Measurements from ENCODE around the gene DEAF1. TPM values are rescaled to one million over a fixed set of nuclear protein-coding genes. Genes with fewer than 3 reads are reported as not detected.

DEAF1 gene
- total and polyA plus RNA-seq, 9 of the 15 experiments (the other 6 are each of a cell fraction or from before 2014, with no cell fraction given), result 2.0 to 69.1 (median 26.8) TPM

DNA sequence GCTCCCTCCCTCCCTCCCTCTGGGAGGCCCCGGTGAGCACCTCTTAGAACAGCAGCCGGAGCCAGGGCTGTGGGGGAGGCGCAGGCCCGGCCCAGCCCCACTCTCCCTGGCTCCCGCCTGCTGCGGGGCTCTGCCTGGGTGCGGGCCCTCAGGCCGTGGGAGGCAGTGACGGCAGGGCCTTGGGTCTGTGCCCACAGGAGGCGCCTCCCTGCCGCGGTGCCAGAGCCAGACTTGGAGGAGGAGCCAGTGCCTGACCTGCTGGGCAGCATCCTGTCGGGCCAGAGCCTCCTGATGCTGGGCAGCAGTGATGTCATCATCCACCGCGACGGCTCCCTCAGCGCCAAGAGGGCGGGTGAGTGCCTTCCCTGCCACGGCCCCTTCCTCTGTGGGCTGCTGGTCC is 88.8 kb downstream of the DEAF1 start (continued):
- TF ChIP-seq, protein P1, sequence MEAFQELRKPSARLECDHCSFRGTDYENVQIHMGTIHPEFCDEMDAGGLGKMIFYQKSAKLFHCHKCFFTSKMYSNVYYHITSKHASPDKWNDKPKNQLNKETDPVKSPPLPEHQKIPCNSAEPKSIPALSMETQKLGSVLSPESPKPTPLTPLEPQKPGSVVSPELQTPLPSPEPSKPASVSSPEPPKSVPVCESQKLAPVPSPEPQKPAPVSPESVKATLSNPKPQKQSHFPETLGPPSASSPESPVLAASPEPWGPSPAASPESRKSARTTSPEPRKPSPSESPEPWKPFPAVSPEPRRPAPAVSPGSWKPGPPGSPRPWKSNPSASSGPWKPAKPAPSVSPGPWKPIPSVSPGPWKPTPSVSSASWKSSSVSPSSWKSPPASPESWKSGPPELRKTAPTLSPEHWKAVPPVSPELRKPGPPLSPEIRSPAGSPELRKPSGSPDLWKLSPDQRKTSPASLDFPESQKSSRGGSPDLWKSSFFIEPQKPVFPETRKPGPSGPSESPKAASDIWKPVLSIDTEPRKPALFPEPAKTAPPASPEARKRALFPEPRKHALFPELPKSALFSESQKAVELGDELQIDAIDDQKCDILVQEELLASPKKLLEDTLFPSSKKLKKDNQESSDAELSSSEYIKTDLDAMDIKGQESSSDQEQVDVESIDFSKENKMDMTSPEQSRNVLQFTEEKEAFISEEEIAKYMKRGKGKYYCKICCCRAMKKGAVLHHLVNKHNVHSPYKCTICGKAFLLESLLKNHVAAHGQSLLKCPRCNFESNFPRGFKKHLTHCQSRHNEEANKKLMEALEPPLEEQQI (IDR thresholded peaks at IDR 0.05), result no peak
- TF ChIP-seq NCOA4 (IDR thresholded peaks at IDR 0.05; ENCODE audit: partially characterized antibody) (no peak), MTA2 (IDR thresholded peaks at IDR 0.05; ENCODE audit: low read depth) (no peak), TFAP4 (CRISPR knock-in tag; IDR thresholded peaks at IDR 0.05; ENCODE audit: borderline replicate concordance) (no peak), EP400 (IDR thresholded peaks at IDR 0.05) (no peak), CREBBP (IDR thresholded peaks at IDR 0.05; ENCODE audit: low read depth, low read length) (no peak), ZNF77 (CRISPR knock-in tag; IDR thresholded peaks at IDR 0.05) (no peak)
- TF ChIP-seq, protein P2, sequence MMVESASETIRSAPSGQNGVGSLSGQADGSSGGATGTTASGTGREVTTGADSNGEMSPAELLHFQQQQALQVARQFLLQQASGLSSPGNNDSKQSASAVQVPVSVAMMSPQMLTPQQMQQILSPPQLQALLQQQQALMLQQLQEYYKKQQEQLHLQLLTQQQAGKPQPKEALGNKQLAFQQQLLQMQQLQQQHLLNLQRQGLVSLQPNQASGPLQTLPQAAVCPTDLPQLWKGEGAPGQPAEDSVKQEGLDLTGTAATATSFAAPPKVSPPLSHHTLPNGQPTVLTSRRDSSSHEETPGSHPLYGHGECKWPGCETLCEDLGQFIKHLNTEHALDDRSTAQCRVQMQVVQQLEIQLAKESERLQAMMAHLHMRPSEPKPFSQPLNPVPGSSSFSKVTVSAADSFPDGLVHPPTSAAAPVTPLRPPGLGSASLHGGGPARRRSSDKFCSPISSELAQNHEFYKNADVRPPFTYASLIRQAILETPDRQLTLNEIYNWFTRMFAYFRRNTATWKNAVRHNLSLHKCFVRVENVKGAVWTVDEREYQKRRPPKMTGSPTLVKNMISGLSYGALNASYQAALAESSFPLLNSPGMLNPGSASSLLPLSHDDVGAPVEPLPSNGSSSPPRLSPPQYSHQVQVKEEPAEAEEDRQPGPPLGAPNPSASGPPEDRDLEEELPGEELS (CRISPR knock-in tag; IDR thresholded peaks at IDR 0.05; ENCODE audit: borderline replicate concordance), result no peak
- TF ChIP-seq, protein P3, sequence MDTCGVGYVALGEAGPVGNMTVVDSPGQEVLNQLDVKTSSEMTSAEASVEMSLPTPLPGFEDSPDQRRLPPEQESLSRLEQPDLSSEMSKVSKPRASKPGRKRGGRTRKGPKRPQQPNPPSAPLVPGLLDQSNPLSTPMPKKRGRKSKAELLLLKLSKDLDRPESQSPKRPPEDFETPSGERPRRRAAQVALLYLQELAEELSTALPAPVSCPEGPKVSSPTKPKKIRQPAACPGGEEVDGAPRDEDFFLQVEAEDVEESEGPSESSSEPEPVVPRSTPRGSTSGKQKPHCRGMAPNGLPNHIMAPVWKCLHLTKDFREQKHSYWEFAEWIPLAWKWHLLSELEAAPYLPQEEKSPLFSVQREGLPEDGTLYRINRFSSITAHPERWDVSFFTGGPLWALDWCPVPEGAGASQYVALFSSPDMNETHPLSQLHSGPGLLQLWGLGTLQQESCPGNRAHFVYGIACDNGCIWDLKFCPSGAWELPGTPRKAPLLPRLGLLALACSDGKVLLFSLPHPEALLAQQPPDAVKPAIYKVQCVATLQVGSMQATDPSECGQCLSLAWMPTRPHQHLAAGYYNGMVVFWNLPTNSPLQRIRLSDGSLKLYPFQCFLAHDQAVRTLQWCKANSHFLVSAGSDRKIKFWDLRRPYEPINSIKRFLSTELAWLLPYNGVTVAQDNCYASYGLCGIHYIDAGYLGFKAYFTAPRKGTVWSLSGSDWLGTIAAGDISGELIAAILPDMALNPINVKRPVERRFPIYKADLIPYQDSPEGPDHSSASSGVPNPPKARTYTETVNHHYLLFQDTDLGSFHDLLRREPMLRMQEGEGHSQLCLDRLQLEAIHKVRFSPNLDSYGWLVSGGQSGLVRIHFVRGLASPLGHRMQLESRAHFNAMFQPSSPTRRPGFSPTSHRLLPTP (IDR thresholded peaks at IDR 0.05; ENCODE audit: borderline replicate concordance, extremely low read depth, insufficient read length), result no peak
